Stimulated activated CD8-positive, alpha-beta memory T cell treated with anti-CD3 and anti-CD28 coated beads, Interleukin-7, amount 100 ng/mL, for 4 hours (primary cell): ENCODE data around the gene RBM26.
"Not testable (repeated sequence)": the region's sequence is repeated elsewhere in the genome, so short reads cannot be mapped to it uniquely, and the experiment has no call there.

Source experiments
- DNase-seq, 2 donors: peaks; one replicate each; pipeline ENCODE4 v3.0.0-alpha.2; 2020; ENCODE audit warnings: low read depth in 2 of 2

The RBM26 gene

GRCh38 chr13:79279735-79280134, 126.3 kb downstream of the RBM26 start:
- not testable (repeated sequence) for DNase-seq

DNA sequence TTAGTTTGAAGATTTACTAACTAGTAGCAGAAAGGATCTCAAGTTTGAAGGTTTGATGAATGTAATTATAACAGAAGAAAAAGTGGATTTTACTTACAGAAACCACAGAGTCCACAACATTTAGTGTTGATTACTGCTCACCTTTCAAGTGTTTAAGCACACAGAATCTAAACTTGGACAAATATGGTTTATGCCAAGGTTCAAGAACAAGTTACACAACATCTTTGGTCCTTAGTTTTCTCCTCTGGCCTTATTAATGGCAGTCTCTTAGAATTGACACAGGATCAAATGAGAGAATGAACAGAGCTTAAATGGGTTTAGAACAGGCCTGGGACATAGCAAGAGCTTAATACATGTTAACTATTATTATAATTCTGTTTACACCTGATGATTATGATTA, 133.0 kb downstream of the RBM26 start:
- DNase-seq, result no peak

GRCh38 chr13:79271616-79272015, 134.4 kb downstream of the RBM26 start:
- DNase-seq, result no peak

DNA sequence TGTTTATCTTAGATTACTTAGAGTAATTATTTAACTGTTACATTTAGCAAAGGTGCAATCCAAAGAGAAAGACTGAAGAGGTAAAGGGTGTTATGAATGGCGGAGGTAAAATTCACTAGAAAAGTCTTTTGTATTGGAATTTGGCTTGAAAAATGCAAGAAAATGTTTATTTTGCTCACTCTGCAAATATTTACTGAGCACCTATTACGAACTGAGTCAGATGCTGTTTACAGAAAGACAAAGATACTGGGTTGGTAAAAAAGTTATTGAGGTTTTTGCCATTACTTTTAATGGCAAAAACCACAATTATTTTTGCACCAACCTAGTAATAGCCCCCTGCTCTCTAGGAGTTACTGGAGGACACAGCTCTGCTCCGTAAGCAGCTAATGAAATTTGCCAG, 135.2 kb downstream of the RBM26 start:
- no peak for DNase-seq
